BLaER1 (cell line): ENCODE data around the gene PAX3.

ENCODE experiments used
- H3K27ac ChIP-seq: shearing (Covaris generic); formaldehyde crosslinking; 2 replicates; pipeline ENCODE4 v1.8.1; 2022
- H3K27me3 ChIP-seq: shearing (Covaris generic); formaldehyde crosslinking; 2 replicates; pipeline ENCODE4 v1.8.1; 2022
- H3K36me3 ChIP-seq: shearing (Covaris generic); formaldehyde crosslinking; 2 replicates; pipeline ENCODE4 v1.8.1; 2022
- H3K4me1 ChIP-seq: shearing (Covaris generic); formaldehyde crosslinking; 2 replicates; pipeline ENCODE4 v1.8.1; 2022
- H3K4me2 ChIP-seq: shearing (Covaris generic); formaldehyde crosslinking; 2 replicates; pipeline ENCODE4 v1.8.1; 2022
- H3K4me3 ChIP-seq: shearing (Covaris generic); formaldehyde crosslinking; 2 replicates; pipeline ENCODE4 v1.8.1; 2022
- H3K9ac ChIP-seq: shearing (Covaris generic); formaldehyde crosslinking; 2 replicates; pipeline ENCODE4 v1.8.1; 2022
- H3K9me3 ChIP-seq: shearing (Covaris generic); formaldehyde crosslinking; 2 replicates; pipeline ENCODE4 v1.8.1; 2022
- H4K20me1 ChIP-seq: shearing (Covaris generic); formaldehyde crosslinking; 2 replicates; pipeline ENCODE4 v1.8.1; 2022
- Cebpa-rat ChIP-seq: shearing (Covaris generic); IDR thresholded peaks from 2 replicates; pipeline ENCODE4 v1.8.1; 2022

PAX3 gene

GRCh38 chr2:222298001-222298310 lies 842 bp downstream of the PAX3 start:
- H3K4me1 ChIP-seq: no peaks in the 10 kb centered on the region
- peaks cover 100% of the 10 kb centered on the region for H3K27me3 ChIP-seq
- no peak overlapping the region for H3K4me2 ChIP-seq
- H3K36me3 ChIP-seq: no peaks in the 10 kb centered on the region
- peaks cover 91% of the 10 kb centered on the region for H3K9me3 ChIP-seq
- no peak for TF ChIP-seq Cebpa-rat
- H3K9ac ChIP-seq: no peak overlapping the region
- H3K4me3 ChIP-seq: no peak overlapping the region
- no peak overlapping the region for H3K27ac ChIP-seq
- H4K20me1 ChIP-seq: peaks cover 20% of the 10 kb centered on the region; the same call in 1 of the 2 replicates

- H3K4me2 ChIP-seq: no peak overlapping the region
- no peak overlapping the region for H3K27ac ChIP-seq
- no peak overlapping the region for H3K4me3 ChIP-seq
- no peaks in the 10 kb centered on the region for H3K4me1 ChIP-seq
- H3K36me3 ChIP-seq: no peaks in the 10 kb centered on the region
- H4K20me1 ChIP-seq: peaks cover 20% of the 10 kb centered on the region; the same call in 1 of the 2 replicates
- no peak for TF ChIP-seq Cebpa-rat
- H3K9ac ChIP-seq: no peak overlapping the region
- H3K9me3 ChIP-seq: peaks cover 87% of the 10 kb centered on the region
- H3K27me3 ChIP-seq: peaks cover 100% of the 10 kb centered on the region
These were observed 1.2 kb downstream of the PAX3 start for GRCh38 chr2:222297600-222297935.

- no peak for TF ChIP-seq Cebpa-rat
- peaks cover 100% of the 10 kb centered on the region for H3K27me3 ChIP-seq
- no peak overlapping the region for H3K27ac ChIP-seq
- H3K36me3 ChIP-seq: no peaks in the 10 kb centered on the region
- H3K4me1 ChIP-seq: no peaks in the 10 kb centered on the region
- peaks cover 20% of the 10 kb centered on the region; the same call in 1 of the 2 replicates for H4K20me1 ChIP-seq
- H3K9me3 ChIP-seq: peaks cover 82% of the 10 kb centered on the region
- no peak overlapping the region for H3K4me2 ChIP-seq
- H3K4me3 ChIP-seq: no peak overlapping the region
- H3K9ac ChIP-seq: no peak overlapping the region
These were observed 1.7 kb downstream of the PAX3 start for GRCh38 chr2:222296911-222297599.

- Histone ChIP-seq H4K20me1 (peaks cover 20% of the 10 kb centered on the region; the same call in 1 of the 2 replicates), H3K4me3 (no peak overlapping the region), H3K27ac (no peak overlapping the region), H3K36me3 (no peaks in the 10 kb centered on the region), H3K27me3 (peaks cover 100% of the 10 kb centered on the region), H3K9me3 (peaks cover 78% of the 10 kb centered on the region), H3K4me1 (no peaks in the 10 kb centered on the region), H3K4me2 (no peak overlapping the region), H3K9ac (no peak overlapping the region)
- TF ChIP-seq Cebpa-rat: no peak
These were observed 2.5 kb downstream of the PAX3 start for GRCh38 chr2:222296311-222296741.

- H3K27ac ChIP-seq: no peak overlapping the region
These were observed 3.3 kb downstream of the PAX3 start for GRCh38 chr2:222295368-222296062.

GRCh38 chr2:222294996-222295367 lies 3.8 kb downstream of the PAX3 start:
- Histone ChIP-seq H3K4me2 (no peak overlapping the region), H3K9me3 (peaks cover 73% of the 10 kb centered on the region), H3K36me3 (no peaks in the 10 kb centered on the region), H3K27ac (no peak overlapping the region), H3K4me1 (no peaks in the 10 kb centered on the region), H3K4me3 (peak overlapping the region; percentile 22; the same call in 1 of the 2 replicates), H3K9ac (no peak overlapping the region), H3K27me3 (peaks cover 100% of the 10 kb centered on the region), H4K20me1 (peaks cover 20% of the 10 kb centered on the region; the same call in 1 of the 2 replicates)
- no peak for TF ChIP-seq Cebpa-rat

More at GRCh38 chr2:222295368-222296062, 3.3 kb downstream of the PAX3 start:
- no peak overlapping the region for H3K9ac ChIP-seq
- H3K36me3 ChIP-seq: no peaks in the 10 kb centered on the region
- H4K20me1 ChIP-seq: peaks cover 20% of the 10 kb centered on the region; the same call in 1 of the 2 replicates
- H3K9me3 ChIP-seq: peaks cover 78% of the 10 kb centered on the region
- H3K27me3 ChIP-seq: peaks cover 100% of the 10 kb centered on the region
- no peak for TF ChIP-seq Cebpa-rat
- H3K4me3 ChIP-seq: peak overlapping the region; percentile 22; the same call in 1 of the 2 replicates
- no peaks in the 10 kb centered on the region for H3K4me1 ChIP-seq
- no peak overlapping the region; the same call in 1 of the 2 replicates for H3K4me2 ChIP-seq

- peaks cover 20% of the 10 kb centered on the region; the same call in 1 of the 2 replicates for H4K20me1 ChIP-seq
- no peak overlapping the region for H3K9ac ChIP-seq
- peaks cover 62% of the 10 kb centered on the region for H3K9me3 ChIP-seq
- no peak overlapping the region for H3K4me3 ChIP-seq
- peaks cover 100% of the 10 kb centered on the region for H3K27me3 ChIP-seq
- no peaks in the 10 kb centered on the region for H3K4me1 ChIP-seq
- no peak for TF ChIP-seq Cebpa-rat
- H3K4me2 ChIP-seq: no peak overlapping the region
- no peaks in the 10 kb centered on the region for H3K36me3 ChIP-seq
- H3K27ac ChIP-seq: no peak overlapping the region
These were observed 4.9 kb downstream of the PAX3 start for GRCh38 chr2:222293660-222294630.

- Histone ChIP-seq H3K36me3 (no peaks in the 10 kb centered on the region), H3K4me3 (no peak overlapping the region), H3K27me3 (peaks cover 100% of the 10 kb centered on the region)
These were observed 6.4 kb downstream of the PAX3 start for GRCh38 chr2:222292149-222293134.

More at GRCh38 chr2:222292149-222293134, 6.4 kb downstream of the PAX3 start:
- Histone ChIP-seq H3K9ac (no peak overlapping the region), H3K4me1 (no peaks in the 10 kb centered on the region), H3K9me3 (peaks cover 47% of the 10 kb centered on the region), H3K27ac (no peak overlapping the region), H3K4me2 (no peak overlapping the region), H4K20me1 (peaks cover 20% of the 10 kb centered on the region; the same call in 1 of the 2 replicates)
- no peak for TF ChIP-seq Cebpa-rat
